ENCODE measurements around the gene CAMKMT. TPM values are rescaled to one million over a fixed set of nuclear protein-coding genes. Genes with fewer than 3 reads are reported as not detected.
A peak's percentile ranks its signal among the peaks of the same experiment; 100 is the strongest.

CAMKMT gene
- total RNA-seq, 2 experiments from 2014 or later, result 12.1 to 14.1 TPM

GRCh38 chr2:44751754-44752479 is 390.2 kb downstream of the CAMKMT start:
- peaks cover 6% of the 10 kb centered on the region for H3K36me3 Mint-ChIP-seq (ENCODE audit: low read depth)
- no peaks in the 10 kb centered on the region for H3K9me3 Mint-ChIP-seq
- ChIA-PET CTCF (interaction anchor here (1.1 kb wide), 1 partner anchor 21 kb away, joined by 3 read pairs; no protein-coding TSS in a partner anchor), POLR2A (no interaction called here)
- no peak overlapping the region for H3K4me3 Mint-ChIP-seq
- ATAC-seq (no peak), DNase-seq (no peak)
- no peak overlapping the region for H3K27ac Mint-ChIP-seq
- H3K4me1 Mint-ChIP-seq (ENCODE audit: low read depth), result peaks cover 10% of the 10 kb centered on the region
- no peaks in the 10 kb centered on the region for H3K27me3 Mint-ChIP-seq
- intact Hi-C loops (cut with micrococcal nuclease), result no loop called here
- no peak for TF ChIP-seq CTCF (IDR thresholded peaks at IDR 0.05)

GRCh38 chr2:44752761-44753160 is 391.0 kb downstream of the CAMKMT start:
- Mint-ChIP-seq H3K9me3 (no peaks in the 10 kb centered on the region), H3K27ac (no peak overlapping the region), H3K4me1 (ENCODE audit: low read depth) (peaks cover 10% of the 10 kb centered on the region), H3K4me3 (no peak overlapping the region), H3K36me3 (ENCODE audit: low read depth) (peaks cover 3% of the 10 kb centered on the region), H3K27me3 (no peaks in the 10 kb centered on the region)
- ChIA-PET CTCF (no interaction called here), POLR2A (no interaction called here)
- ATAC-seq (no peak), DNase-seq (no peak)
- TF ChIP-seq CTCF (IDR thresholded peaks at IDR 0.05), result no peak
- intact Hi-C loops (cut with micrococcal nuclease), result no loop called here

- H3K36me3 Mint-ChIP-seq (ENCODE audit: low read depth), result peaks cover 2% of the 10 kb centered on the region
- no peaks in the 10 kb centered on the region for H3K9me3 Mint-ChIP-seq
- ChIA-PET POLR2A (no interaction called here), CTCF (no interaction called here)
- no peaks in the 10 kb centered on the region for H3K27me3 Mint-ChIP-seq
- ATAC-seq (peak; percentile 87), DNase-seq (peak; percentile 61)
- intact Hi-C loops (cut with micrococcal nuclease), result no loop called here
- TF ChIP-seq CTCF (IDR thresholded peaks at IDR 0.05), result no peak
- H3K4me3 Mint-ChIP-seq, result no peak overlapping the region
- peaks cover 10% of the 10 kb centered on the region for H3K4me1 Mint-ChIP-seq (ENCODE audit: low read depth)
- no peak overlapping the region for H3K27ac Mint-ChIP-seq
Measured at GRCh38 chr2:44753552-44754285, 392.0 kb downstream of the CAMKMT start.

GRCh38 chr2:44758591-44758990 is 396.8 kb downstream of the CAMKMT start:
- Mint-ChIP-seq H3K9me3 (no peaks in the 10 kb centered on the region), H3K36me3 (ENCODE audit: low read depth) (no peaks in the 10 kb centered on the region), H3K27me3 (no peaks in the 10 kb centered on the region), H3K4me3 (no peak overlapping the region), H3K4me1 (ENCODE audit: low read depth) (peaks cover 1% of the 10 kb centered on the region), H3K27ac (no peak overlapping the region)
- ChIA-PET POLR2A (no interaction called here), CTCF (no interaction called here)
- intact Hi-C loops (cut with micrococcal nuclease), result no loop called here
- ATAC-seq (no peak), DNase-seq (no peak)
- no peak for TF ChIP-seq CTCF (IDR thresholded peaks at IDR 0.05)

GRCh38 chr2:44759823-44760222 is 398.1 kb downstream of the CAMKMT start:
- CTCF ChIA-PET, result no interaction called here
- Mint-ChIP-seq H3K27ac (no peak overlapping the region), H3K9me3 (no peaks in the 10 kb centered on the region), H3K27me3 (no peaks in the 10 kb centered on the region), H3K4me3 (no peak overlapping the region), H3K4me1 (ENCODE audit: low read depth) (no peaks in the 10 kb centered on the region), H3K36me3 (ENCODE audit: low read depth) (no peaks in the 10 kb centered on the region)
- POLR2A ChIA-PET, result no interaction called here
- ATAC-seq (no peak), DNase-seq (no peak)
- no peak for TF ChIP-seq CTCF (IDR thresholded peaks at IDR 0.05)
- intact Hi-C loops (cut with micrococcal nuclease), result no loop called here

Data from activated CD8-positive, alpha-beta T cell treated with anti-CD3 and anti-CD28 coated beads for 36 hours (primary cell).